OCI-LY1 (cell line): ENCODE data around the gene SCAPER.

Experiments
- EZH2 ChIP-seq: fragments of 200-600 bp; sonication (generic), shearing (Covaris generic); IDR thresholded peaks from 2 replicates; pipeline ENCODE4 v1.8.0; 2017; ENCODE audit warnings: borderline replicate concordance, mixed run types, mild to moderate bottlenecking, antibody characterized with exemption, low read length, moderate library complexity, mixed read lengths
- TF ChIP-seq, protein P1 (sequence below): fragments of 200-600 bp; sonication (generic), shearing (Covaris generic); IDR thresholded peaks from 2 replicates; pipeline ENCODE4 v1.5.1; 2017; ENCODE audit warnings: mild to moderate bottlenecking, antibody characterized with exemption, low read length, moderate library complexity, mixed read lengths

- TF ChIP-seq, protein P1, sequence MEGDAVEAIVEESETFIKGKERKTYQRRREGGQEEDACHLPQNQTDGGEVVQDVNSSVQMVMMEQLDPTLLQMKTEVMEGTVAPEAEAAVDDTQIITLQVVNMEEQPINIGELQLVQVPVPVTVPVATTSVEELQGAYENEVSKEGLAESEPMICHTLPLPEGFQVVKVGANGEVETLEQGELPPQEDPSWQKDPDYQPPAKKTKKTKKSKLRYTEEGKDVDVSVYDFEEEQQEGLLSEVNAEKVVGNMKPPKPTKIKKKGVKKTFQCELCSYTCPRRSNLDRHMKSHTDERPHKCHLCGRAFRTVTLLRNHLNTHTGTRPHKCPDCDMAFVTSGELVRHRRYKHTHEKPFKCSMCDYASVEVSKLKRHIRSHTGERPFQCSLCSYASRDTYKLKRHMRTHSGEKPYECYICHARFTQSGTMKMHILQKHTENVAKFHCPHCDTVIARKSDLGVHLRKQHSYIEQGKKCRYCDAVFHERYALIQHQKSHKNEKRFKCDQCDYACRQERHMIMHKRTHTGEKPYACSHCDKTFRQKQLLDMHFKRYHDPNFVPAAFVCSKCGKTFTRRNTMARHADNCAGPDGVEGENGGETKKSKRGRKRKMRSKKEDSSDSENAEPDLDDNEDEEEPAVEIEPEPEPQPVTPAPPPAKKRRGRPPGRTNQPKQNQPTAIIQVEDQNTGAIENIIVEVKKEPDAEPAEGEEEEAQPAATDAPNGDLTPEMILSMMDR, result no peak
- no peak for TF ChIP-seq EZH2
Measured at GRCh38 chr15:76901965-76902364, 3.2 kb downstream of the SCAPER start.
